GM12865 (cell line): Measurements from ENCODE around the gene GRK5.

Source experiments
- DNase-seq: peaks from one replicate; pipeline ENCODE4 v3.0.0; 2010; ENCODE audit warnings: low read depth
- H3K4me3 ChIP-seq: 2 replicates; pipeline ENCODE4 v1.5.1; 2011; ENCODE audit warnings: mild to moderate bottlenecking, low read depth, low read length, control low read depth
- TF ChIP-seq, protein P1 (sequence below): IDR thresholded peaks from 2 replicates; pipeline ENCODE4 v1.5.1; 2011; ENCODE audit warnings: low read length, control low read depth, low read depth, inconsistent platforms; ENCODE audit not compliant: insufficient read depth; ENCODE audit errors: missing control alignments

The GRK5 gene

DNA sequence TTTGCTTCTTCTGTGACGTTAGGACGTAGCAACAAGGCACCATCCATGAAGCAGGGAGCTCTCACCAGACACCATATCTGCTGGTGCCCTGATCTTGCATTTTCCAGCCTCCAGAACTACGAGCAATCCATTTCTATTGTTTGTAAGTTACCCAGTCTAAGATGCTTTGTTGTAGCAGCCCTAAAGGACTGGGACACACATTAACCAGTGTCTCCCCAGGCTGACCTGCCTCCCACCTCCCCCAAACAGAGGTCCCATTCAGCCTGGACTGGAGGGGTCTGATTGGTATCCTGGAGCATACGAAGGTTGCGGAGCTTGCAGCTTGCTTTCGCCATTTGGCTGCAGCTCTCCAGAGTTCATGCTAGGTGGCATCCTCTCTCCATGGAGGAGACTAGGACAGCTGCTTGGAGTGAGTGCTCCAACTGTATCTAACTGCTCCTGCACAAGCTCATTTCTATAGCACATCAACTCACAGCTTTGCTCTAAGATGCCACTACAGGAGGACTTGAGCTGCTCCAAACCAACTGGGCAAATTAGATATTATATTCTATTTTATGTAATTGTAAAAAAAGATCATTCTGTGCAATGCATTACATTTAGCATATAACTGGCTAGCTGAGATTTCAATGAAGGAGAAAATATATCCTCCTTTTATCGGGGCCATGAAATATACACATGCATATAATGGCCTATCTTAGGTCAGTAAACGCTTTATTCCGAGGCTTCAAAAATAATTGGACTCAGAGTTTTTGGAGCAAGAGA is 8.0 kb upstream of the GRK5 start:
- peak; percentile 80 for DNase-seq
- H3K4me3 ChIP-seq = no peak overlapping the region

DNA sequence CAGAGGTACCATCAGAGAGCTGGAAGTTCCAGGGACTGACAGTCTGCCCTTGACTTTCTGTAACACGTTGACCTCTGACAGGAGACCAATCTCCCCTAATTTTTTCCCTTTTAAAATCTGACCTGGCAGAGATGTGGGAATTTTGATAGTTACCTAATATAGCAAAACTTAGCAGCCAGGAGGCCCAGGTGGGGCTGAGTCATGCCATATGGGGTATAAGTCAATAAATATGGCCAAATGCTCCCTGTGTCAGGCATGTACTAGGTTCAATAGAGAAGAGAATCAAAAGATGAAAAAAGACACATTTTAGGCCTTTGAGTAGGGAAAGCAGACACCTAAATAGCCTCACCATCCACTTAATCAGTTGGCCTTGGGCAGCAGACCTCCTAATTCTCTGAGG is 6.1 kb upstream of the GRK5 start:
- TF ChIP-seq, protein P1, sequence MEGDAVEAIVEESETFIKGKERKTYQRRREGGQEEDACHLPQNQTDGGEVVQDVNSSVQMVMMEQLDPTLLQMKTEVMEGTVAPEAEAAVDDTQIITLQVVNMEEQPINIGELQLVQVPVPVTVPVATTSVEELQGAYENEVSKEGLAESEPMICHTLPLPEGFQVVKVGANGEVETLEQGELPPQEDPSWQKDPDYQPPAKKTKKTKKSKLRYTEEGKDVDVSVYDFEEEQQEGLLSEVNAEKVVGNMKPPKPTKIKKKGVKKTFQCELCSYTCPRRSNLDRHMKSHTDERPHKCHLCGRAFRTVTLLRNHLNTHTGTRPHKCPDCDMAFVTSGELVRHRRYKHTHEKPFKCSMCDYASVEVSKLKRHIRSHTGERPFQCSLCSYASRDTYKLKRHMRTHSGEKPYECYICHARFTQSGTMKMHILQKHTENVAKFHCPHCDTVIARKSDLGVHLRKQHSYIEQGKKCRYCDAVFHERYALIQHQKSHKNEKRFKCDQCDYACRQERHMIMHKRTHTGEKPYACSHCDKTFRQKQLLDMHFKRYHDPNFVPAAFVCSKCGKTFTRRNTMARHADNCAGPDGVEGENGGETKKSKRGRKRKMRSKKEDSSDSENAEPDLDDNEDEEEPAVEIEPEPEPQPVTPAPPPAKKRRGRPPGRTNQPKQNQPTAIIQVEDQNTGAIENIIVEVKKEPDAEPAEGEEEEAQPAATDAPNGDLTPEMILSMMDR = no peak
- no peak overlapping the region for H3K4me3 ChIP-seq
- DNase-seq = no peak

More for the DNA sequence above, 8.0 kb upstream of the GRK5 start:
- TF ChIP-seq, protein P1 = peak; percentile 75

DNA sequence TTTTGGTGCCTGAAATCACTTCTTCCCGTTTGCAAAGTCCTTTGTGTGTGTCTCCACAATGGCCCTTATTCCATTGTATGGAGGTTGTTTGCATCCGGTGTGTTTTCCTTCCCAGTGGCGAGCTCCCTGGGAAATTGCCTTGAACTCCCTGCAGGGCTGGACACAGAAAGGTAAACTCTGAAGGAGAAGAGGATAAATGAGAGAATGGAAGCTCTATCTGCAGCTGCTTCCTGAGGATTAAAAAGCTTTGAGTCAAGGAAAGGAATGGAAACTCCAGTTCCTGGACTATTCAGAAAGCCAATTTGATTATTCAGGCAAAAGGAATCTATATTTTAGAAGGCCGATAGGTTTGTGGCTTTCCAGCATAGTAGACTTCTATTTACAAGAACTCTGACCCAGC is 4.4 kb upstream of the GRK5 start:
- TF ChIP-seq, protein P1 = no peak
- DNase-seq = no peak
- H3K4me3 ChIP-seq = no peak overlapping the region

DNA sequence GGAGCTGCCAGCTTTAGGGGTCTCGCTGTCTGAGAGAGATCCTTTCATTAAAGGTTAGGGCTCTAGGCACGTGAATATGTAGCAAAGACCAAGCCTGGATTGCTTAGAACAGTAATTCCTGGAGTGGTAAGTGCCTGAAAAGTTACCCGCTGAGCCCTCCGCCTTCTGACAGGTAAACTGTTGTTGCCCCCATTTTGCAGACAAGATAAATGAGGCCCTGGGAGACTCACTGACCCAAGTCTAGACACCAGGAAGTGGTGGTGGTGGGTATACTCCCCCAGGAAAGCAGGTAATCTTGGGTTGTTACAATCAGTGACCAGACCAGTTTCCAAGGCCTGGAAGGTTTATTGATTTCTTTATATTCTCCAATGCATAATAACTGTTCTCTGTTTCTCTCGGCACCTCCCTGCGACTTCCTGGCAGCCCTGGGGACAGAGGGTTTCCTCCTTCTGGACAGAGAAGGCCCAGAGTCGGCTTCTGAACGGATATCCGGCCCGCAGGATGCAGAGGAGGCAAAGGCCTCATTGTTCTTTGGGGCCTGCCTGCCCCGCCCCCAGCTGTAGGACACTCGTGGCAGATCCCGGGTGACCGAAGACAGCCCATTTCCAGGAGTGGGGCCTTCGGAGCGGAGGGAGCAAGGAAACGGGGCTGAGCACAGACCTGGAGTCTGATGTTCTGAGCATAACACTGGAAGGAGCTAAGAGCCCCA is 1.3 kb upstream of the GRK5 start:
- peak overlapping the region; percentile 65 for H3K4me3 ChIP-seq
- DNase-seq = peak; percentile 90
- TF ChIP-seq, protein P1 = no peak

DNA sequence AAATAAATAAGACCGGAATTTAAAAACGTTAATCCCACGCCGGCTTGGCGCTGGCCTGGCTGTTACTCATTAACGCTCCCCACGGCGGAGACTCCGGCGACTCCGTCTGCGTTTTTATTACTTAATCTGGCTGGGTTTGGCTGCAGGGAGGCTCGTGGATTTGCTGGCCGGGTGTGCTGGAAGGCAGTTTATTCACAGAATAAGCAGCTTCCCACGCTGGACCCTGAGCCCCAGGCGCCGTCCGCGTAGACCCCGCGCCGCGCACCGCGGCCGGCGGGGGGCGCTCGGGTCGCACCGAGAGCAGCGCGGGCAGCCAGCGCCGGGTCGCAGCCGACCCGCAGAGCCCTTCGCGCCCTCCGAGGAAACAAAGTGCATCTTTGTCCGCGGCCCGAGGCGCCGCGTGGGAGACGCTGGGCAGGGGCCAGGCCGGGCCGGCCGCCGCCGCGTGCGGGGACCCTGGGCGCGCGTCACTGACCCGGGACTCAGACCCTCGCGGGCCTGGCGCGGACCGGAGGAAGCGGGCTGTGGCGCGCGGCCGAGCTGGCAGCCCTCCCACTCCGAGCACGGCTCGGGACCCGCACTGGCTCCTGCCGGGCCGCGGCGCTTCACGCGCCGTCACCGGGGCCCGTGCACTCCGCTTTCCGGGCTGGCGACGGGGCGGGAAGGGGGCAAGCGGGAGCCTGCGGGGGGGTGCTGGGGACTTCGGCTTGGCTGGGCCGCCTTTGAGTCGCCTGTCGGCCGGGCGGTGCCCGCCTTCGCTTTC is 587 bp upstream of the GRK5 start:
- H3K4me3 ChIP-seq = peak overlapping the region; percentile 65
- DNase-seq = peak; percentile 83
- TF ChIP-seq, protein P1 = peak; percentile 77

DNA sequence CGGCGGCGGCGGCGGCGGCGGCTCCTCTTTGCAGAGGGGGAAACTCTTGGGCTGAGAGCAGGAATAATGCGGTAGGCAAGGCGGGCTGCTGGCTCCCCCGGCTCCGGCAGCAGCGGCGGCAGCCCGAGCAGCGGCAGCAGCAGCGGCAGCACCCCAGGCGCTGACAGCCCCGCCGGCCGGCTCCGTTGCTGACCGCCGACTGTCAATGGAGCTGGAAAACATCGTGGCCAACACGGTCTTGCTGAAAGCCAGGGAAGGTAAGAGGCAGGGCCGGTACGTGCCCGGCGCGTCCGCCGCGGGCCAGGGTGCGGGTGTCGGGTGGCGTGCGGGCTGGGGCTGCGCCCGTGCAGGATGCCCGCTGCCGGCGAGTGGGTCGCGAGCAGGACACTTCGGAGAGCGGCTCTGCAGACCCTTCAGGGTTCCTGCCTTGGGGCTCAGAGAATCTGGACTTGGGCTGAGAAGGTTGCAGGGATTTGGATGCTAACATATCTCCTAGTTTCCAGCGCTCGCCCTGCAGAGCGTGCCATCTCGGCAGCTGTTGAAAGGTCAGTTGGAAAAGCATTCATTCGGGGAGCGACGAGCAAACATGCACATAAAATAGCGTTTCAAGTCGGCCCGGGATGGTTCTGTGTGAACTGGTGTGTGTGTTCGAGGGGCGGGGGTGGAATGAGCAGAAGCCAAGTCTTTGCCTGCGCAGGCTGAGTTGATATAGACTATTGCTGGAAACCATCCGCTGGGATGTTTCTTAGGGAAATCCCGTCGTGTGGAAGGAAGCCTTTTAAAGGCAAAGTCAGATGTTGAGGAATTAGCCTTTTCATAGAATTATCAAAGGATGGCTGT is 562 bp downstream of the GRK5 start:
- H3K4me3 ChIP-seq = peak overlapping the region; percentile 91
- TF ChIP-seq, protein P1 = no peak

More for the DNA sequence above, 562 bp downstream of the GRK5 start:
- peak; percentile 55 for DNase-seq
